NCI-H510A treated with DMSO at 0.1 percent for 48 hours (cell line): ENCODE results near the gene SERPINB1.
A peak's percentile ranks its signal among the peaks of the same experiment; 100 is the strongest.
"Not testable (repeated sequence)": the region's sequence is repeated elsewhere in the genome, so short reads cannot be mapped to it uniquely, and the experiment has no call there.

Experiments used
- DNase-seq: peaks from one replicate; lab custom pipeline; 2025; lab: John Stamatoyannopoulos, UW

The SERPINB1 gene

GRCh38 chr6:2816158-2816557 is 25.5 kb downstream of the SERPINB1 start:
- no peak for DNase-seq

DNA sequence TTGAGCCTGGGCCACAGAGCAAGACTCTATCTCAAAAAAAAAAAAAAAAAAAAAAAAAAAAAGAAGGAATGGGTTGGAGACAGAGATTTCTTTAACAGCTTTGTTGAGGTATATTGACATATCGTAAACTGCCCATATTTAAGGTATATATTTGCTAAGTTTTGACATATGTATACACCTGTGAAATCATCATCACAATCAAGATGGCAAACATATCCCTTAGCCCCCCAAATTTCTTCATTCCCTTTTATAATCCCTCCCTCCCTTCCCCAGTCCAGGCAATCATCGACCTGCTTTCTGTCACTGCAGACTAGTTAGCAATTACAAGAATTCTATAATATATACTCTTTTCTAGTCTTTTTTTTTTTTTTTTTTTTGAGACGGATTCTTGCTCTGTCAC is 29.0 kb downstream of the SERPINB1 start:
- no peak for DNase-seq

DNA sequence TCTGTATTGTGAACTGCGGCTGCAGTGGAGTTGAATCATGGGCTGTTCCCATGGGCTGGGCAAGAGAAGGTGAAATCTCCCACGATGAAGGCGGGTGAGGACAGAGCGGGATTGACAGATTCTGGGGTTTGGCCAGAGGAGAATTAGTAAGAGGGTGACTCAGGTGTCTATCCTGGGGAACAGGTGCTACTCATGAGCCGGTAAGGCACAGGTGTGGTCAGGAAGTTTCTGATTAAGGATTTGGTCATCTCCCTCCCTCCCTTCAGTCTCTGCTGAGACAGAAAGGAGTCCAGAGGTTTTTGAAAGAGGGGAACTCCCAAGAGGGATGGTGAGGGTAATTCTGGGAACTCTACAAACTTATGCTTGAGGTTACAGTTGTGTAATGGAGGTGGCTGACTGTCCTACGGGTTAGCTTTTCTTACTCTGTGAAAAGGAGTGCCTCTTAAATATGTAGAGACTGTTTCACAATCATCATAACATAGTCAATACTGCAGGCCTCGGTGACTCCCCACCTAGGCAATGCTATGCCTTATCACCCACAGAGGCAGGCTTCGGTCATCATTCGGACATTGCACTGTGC is 31.5 kb downstream of the SERPINB1 start:
- DNase-seq: no peak

DNA sequence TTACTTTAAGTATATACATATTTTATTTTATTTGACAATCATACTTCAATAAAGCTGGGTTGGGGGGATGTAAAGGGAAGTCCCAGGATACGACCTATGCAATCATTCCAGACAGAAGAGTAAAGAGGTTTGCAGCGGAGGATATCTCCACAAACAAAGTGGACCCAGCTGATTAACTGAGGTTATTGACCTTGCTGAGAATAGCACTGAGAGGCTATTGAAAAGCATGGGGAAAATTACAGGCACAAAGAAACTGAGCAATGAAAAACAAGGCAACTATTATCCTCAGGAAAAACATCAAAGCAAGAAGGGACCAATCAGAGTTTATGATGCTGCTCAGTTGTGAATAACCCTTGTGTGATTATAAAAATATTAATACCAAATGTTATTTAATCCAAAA is 32.6 kb downstream of the SERPINB1 start:
- DNase-seq: no peak

GRCh38 chr6:2807342-2808090 is 34.1 kb downstream of the SERPINB1 start:
- DNase-seq: peak; percentile 1

DNA sequence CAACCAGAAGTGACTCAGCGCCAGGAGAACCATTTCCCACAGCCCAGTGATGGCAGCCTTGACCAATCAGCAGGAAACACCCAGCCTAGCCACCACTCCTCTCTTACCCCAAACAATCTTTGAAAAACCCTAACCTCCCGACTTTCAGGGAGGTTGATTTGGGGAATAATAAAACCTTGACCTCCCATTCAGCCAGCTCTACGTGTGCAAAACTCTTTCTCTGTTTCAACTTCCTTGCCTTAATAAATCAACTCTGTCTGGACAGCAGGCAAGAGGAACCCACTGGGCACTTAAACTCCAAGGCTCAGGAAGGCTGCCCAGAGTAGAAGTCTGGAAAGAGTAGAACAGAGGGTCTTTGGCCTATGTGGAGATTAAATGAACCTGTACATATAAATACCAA is 35.0 kb downstream of the SERPINB1 start:
- DNase-seq: no peak

GRCh38 chr6:2805031-2805430 is 36.6 kb downstream of the SERPINB1 start:
- no peak for DNase-seq

GRCh38 chr6:2804516-2804915 is 37.1 kb downstream of the SERPINB1 start:
- no peak for DNase-seq

DNA sequence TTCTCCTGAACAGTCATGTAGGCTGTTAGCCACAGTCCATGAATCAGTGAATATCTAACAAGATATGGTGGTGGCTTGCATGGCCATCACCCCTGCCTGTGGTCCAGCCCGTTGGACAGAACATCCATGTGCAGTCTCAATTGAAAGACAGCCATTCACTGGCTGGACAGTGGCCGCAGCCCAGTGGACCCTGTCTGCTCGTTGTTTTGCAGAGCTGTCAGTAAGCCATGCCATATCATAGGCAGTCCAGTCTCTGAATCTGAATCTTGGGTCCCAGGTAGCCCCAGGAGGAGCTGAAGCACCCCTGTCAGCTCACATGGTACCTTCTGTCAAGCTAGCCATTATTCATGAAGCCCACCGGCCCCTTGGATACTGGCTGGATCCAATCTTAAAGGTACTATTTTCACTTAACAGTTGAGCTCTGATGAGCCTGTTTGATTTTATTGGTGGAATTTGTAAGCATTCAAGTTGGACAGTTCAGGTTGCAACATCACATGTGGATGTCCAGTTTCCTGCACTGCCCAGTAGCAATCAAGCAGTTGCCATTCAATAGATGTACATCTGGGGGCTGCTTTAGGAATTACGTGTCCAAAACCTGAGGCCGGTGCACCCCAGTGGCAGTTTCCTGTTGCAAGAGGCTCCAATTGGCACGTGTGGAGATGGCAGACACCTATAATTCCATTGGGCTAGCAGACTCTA is 37.8 kb downstream of the SERPINB1 start:
- no peak for DNase-seq

- DNase-seq: no peak
These were observed 39.1 kb downstream of the SERPINB1 start for GRCh38 chr6:2802521-2803060.

DNA sequence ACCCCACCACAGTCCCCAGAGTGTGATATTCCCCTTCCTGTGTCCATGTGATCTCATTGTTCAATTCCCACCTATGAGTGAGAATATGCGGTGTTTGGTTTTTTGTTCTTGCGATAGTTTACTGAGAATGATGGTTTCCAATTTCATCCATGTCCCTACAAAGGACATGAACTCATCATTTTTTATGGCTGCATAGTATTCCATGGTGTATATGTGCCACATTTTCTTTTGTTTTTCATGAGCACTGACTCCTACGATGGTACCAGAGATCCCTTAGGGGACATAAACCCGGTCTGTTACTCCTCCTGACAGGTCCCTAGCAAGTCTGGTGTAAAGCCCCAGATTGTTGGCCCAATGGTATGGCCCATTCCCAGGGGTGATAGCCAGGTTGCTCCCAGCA is 40.0 kb downstream of the SERPINB1 start:
- not testable (repeated sequence) for DNase-seq

DNA sequence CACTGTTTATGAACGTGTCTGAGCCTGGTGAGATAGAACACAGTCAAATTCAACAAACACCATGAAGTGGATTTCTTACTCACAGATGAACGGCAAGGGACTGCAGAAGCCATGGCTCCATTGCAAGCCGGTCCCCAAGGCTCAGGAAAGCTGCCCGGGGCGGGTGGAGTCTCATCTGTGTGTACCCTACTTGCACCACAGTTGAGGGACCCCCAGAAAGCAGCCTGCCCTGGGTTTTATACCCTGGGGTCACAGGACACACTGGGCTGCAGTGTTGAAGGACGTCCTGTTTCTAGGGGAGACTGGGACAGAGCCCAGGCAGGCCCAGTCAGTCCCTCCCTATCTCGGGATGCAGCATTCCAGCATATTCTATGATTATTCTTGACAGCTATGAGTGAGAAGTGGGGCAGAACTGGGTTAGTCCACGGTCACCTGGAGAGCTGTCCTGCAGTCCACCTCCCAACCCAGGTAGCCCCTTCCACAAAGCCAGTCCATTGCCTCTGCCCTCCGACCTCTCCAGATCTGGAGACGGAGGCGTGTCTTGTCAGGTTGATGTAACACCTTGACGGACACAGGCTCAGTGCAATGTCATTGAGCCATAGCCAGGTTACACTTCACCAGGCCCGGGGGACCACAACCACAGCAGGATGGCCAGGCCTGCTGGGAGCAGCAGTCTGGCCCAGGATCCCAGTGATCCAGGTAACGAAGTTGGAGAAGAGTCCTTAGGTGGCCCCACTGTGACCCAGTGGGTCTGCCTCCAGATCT is 40.9 kb downstream of the SERPINB1 start:
- no peak for DNase-seq

DNA sequence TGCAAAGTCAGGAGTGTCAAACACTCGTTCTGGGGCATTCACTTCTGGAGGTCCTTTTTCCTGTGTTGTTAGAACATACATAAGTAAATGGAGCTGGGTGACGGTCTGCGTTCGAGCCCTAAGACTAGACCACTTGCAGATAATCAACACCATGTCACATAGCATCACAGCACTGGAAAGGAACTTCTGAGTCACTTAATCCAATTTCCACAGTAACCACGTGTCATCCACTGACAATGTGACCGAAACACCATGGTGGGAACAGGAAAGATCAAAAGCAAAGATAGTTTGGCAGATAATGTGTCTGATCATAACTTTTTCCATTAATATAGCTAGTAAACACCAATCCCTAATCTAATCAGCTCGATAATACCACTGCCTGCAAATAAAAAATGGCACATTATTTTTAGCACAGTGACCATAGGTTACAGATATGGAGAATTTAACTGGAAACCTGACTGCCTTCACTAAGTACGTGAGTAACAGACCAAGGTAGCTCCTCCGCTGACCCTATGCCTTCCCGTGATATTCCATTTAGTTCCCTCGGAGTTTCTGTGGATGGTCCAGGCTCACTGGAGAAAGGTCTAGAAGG is 41.6 kb downstream of the SERPINB1 start:
- no peak for DNase-seq

- DNase-seq: no peak
These were observed 43.0 kb downstream of the SERPINB1 start for GRCh38 chr6:2798586-2799134.

DNA sequence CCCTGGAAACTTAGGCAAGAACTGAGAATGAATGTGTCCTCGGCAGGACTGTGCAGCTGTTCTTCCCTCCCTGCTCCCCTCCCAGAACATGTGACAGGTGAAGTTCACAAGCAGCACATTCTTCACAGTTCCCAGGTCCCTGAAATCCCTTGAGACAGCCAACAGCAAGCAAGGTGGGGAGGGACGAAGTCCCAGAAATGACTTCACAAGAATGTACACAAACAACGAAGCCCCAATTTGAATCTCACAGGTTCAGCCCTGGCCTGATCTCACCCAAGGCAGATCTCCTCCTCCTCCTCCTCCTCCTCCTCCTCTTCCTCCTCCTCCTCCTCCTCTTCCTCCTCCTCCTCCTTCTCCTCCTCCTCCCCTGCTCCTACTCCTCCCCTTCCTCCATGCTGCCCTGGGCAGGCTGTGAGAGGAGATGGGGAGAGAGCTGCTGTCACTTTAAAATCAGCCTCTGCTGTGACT is 44.1 kb downstream of the SERPINB1 start:
- no peak for DNase-seq

DNA sequence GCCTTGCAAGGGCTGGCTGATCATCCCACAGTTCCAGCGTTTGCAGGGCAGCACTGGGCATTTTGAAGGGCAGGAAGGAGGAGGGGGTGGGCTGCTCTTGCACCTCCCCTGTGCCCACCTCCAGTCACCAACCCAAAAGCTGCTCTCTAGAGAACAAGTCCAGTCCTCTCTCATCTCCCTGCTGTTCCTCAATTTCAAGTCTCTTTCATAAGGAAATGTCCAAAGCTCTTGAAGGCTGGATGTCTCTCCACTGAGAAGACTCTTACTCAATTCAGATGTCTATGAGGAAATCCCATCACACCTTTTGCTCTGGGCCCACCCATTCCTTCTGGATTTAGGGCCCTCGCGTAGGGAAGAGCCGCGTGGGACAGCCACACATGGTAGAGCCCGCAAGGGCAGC is 44.8 kb downstream of the SERPINB1 start:
- no peak for DNase-seq

GRCh38 chr6:2795956-2796355 is 45.7 kb downstream of the SERPINB1 start:
- no peak for DNase-seq

GRCh38 chr6:2795162-2795561 is 46.5 kb downstream of the SERPINB1 start:
- DNase-seq: no peak

DNA sequence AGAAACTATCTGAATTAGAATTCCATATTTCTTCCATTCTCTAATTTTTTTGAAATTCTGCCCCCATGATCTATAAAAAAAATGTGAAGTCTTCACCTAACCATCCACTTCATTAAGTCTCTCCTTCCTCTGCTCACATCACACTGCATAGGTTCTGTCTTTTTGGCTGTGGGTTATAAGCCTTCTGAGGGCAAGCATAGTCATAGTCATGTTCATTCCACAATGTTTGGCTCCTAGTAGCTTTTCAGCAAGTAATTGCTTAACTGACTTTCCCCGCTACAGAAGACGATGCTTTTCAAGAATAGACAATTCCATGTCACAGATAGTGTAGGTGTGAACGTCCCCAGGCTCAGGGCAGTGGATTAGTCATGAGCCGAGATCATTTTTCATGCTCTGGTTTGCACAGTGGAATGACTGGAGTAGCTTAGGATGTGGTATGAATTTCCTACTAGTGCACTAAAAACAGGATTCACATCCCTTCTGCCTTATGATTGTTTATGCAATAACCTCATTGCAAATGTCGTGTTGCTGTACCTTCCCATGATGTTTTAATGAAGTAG is 47.4 kb downstream of the SERPINB1 start:
- DNase-seq: no peak

- no peak for DNase-seq
These were observed 48.0 kb downstream of the SERPINB1 start for GRCh38 chr6:2793534-2794151.
